Measurements from ENCODE around the gene ECSIT.
"Not testable (repeated sequence)": the region's sequence is repeated elsewhere in the genome, so short reads cannot be mapped to it uniquely, and the experiment has no call there.

Gene ECSIT

GRCh38 chr19:11475343-11475742 is 53.6 kb downstream of the ECSIT start:
- not testable (repeated sequence) for DNase-seq

- no peak for DNase-seq
Observed at GRCh38 chr19:11473725-11474124, 55.2 kb downstream of the ECSIT start.

GRCh38 chr19:11468266-11468845 is 60.6 kb downstream of the ECSIT start:
- DNase-seq = not testable (repeated sequence)

GRCh38 chr19:11465600-11465999 is 63.3 kb downstream of the ECSIT start:
- DNase-seq = no peak

- DNase-seq = no peak
Observed at GRCh38 chr19:11464333-11465265, 64.3 kb downstream of the ECSIT start.

- DNase-seq = no peak
Observed at GRCh38 chr19:11463391-11463790, 65.5 kb downstream of the ECSIT start.

GRCh38 chr19:11461453-11461852 is 67.5 kb downstream of the ECSIT start:
- DNase-seq = no peak

- DNase-seq = no peak
Observed at GRCh38 chr19:11460207-11460606, 68.7 kb downstream of the ECSIT start.

GRCh38 chr19:11458912-11459311 is 70.0 kb downstream of the ECSIT start:
- not testable (repeated sequence) for DNase-seq

- DNase-seq = no peak
Observed at GRCh38 chr19:11458236-11458900, 70.6 kb downstream of the ECSIT start.

- DNase-seq = no peak
Observed at GRCh38 chr19:11457831-11458230, 71.1 kb downstream of the ECSIT start.

GRCh38 chr19:11457115-11457514 is 71.8 kb downstream of the ECSIT start:
- DNase-seq = no peak

- DNase-seq = no peak
Observed at GRCh38 chr19:11456659-11457058, 72.3 kb downstream of the ECSIT start.
